H1 (cell line): ENCODE data around the gene LAIR1. TPM values are rescaled to one million over a fixed set of nuclear protein-coding genes. Genes with fewer than 3 reads are reported as not detected.

Experiments used
- CTCF ChIA-PET: fragments of 300-600 bp; sonication (Branson Sonifier 250); formaldehyde crosslinking; loops from one replicate; lab custom pipeline; 2021; ENCODE audit not compliant: partially characterized antibody; lab: Charles Lee
- POLR2A ChIA-PET: fragments of 300-600 bp; sonication (Branson Sonifier 250); formaldehyde crosslinking; loops from one replicate; lab custom pipeline; 2021; ENCODE audit warnings: inconsistent platforms; ENCODE audit not compliant: partially characterized antibody; lab: Charles Lee
- DNase-seq, 2 experiments: peaks; one replicate each; pipeline versions ENCODE4 v3.0.0 to v3.0.0-alpha.2; 2010 to 2022; ENCODE audit warnings: low spot score in 2 of 2, low read depth in 1 of 2, mixed read lengths in 1 of 2
- FAIRE-seq: peaks from 2 replicates; lab custom pipeline; 2011; peaks lifted over from hg19 to GRCh38; lab: Jason Lieb, UNC
- H2AFZ ChIP-seq: 2 replicates; pipeline ENCODE4 v1.8.1; 2012; ENCODE audit warnings: low read length, inconsistent platforms
- H2AK5ac ChIP-seq: 2 replicates; pipeline ENCODE4 v1.6.1; 2013; ENCODE audit warnings: low read depth, low read length
- H2BK120ac ChIP-seq: replicated peaks from 2 replicates; pipeline ENCODE3; 2013; ENCODE audit warnings: low read depth, low read length, inconsistent platforms
- H2BK12ac ChIP-seq: 2 replicates; pipeline ENCODE4 v1.6.1; 2013; ENCODE audit warnings: low read depth, low read length
- H2BK15ac ChIP-seq: 2 replicates; pipeline ENCODE4 v1.6.1; 2013; ENCODE audit warnings: low read length
- H2BK20ac ChIP-seq: 2 replicates; pipeline ENCODE4 v1.6.1; 2013; ENCODE audit warnings: low read length
- H2BK5ac ChIP-seq: 2 replicates; pipeline ENCODE4 v1.6.1; 2013; ENCODE audit warnings: low read depth, low read length
- H3K14ac ChIP-seq: 2 replicates; pipeline ENCODE4 v1.6.1; 2013; ENCODE audit warnings: inconsistent platforms; ENCODE audit not compliant: insufficient read length
- H3K18ac ChIP-seq: 2 replicates; pipeline ENCODE4 v1.6.1; 2013; ENCODE audit warnings: low read length; ENCODE audit errors: extremely low read depth
- H3K23ac ChIP-seq: 2 replicates; pipeline ENCODE4 v1.6.1; 2013; ENCODE audit warnings: inconsistent platforms; ENCODE audit not compliant: insufficient read length
- H3K23me2 ChIP-seq: 2 replicates; pipeline ENCODE4 v1.6.1; 2013; ENCODE audit warnings: low read depth, low read length
- H3K27ac ChIP-seq: 2 replicates; pipeline ENCODE4 v1.6.1; 2011; ENCODE audit warnings: low read depth, low read length, inconsistent platforms
- H3K27me3 ChIP-seq, 4 experiments: replicated peaks in 1 of 4; 1 replicate in 1 of 4; 2 replicates in 3 of 4; pipeline versions ENCODE4 v1.6.1 to v1.8.1; 2011 to 2013; ENCODE audit warnings: low read length in 3 of 4, mild to moderate bottlenecking in 3 of 4, inconsistent platforms in 2 of 4, mixed read lengths in 2 of 4, moderate library complexity in 1 of 4; ENCODE audit not compliant: control insufficient read depth in 3 of 4, insufficient read depth in 3 of 4; ENCODE audit errors: extremely low read depth in 1 of 4
- H3K36me3 ChIP-seq, 4 experiments: 2 replicates each; pipeline versions ENCODE4 v1.6.1 to v1.8.1; 2011 to 2013; ENCODE audit warnings: mild to moderate bottlenecking in 4 of 4, low read length in 3 of 4, moderate library complexity in 2 of 4, control low read depth in 1 of 4, inconsistent platforms in 1 of 4; ENCODE audit not compliant: insufficient read depth in 4 of 4, control insufficient read depth in 2 of 4
- H3K4ac ChIP-seq: replicated peaks from 2 replicates; pipeline ENCODE3; 2013; ENCODE audit warnings: low read length, low read depth, mixed read lengths, inconsistent platforms; ENCODE audit not compliant: insufficient read length
- H3K4me1 ChIP-seq, 4 experiments: replicated peaks in 1 of 4; 1 replicate in 1 of 4; 2 replicates in 3 of 4; pipeline versions ENCODE4 v1.6.1 to v1.8.1; 2011 to 2013; ENCODE audit warnings: low read length in 3 of 4, inconsistent platforms in 2 of 4, mixed read lengths in 1 of 4; ENCODE audit not compliant: insufficient read depth in 4 of 4, control insufficient read depth in 3 of 4
- H3K4me2 ChIP-seq, 2 experiments: 2 replicates each; pipeline versions ENCODE4 v1.6.1 to v1.8.1; 2011 to 2013; ENCODE audit warnings: low read depth in 2 of 2, low read length in 2 of 2, control low read depth in 1 of 2, inconsistent platforms in 1 of 2, mild to moderate bottlenecking in 1 of 2; ENCODE audit not compliant: insufficient read depth in 1 of 2
- H3K4me3 ChIP-seq, 4 experiments: fragments of 200-600, 300-600 bp in 1 of 4; sonication (generic), shearing (Covaris generic), sonication (Bioruptor Twin) in 1 of 4; 2 replicates each; pipeline versions ENCODE4 v1.5.1 to v1.8.1; 2011 to 2016; ENCODE audit warnings: low read length in 4 of 4, low read depth in 3 of 4, control low read depth in 2 of 4, inconsistent platforms in 2 of 4, mild to moderate bottlenecking in 2 of 4, mixed read lengths in 1 of 4, moderate library complexity in 1 of 4; ENCODE audit not compliant: insufficient read depth in 2 of 4; ENCODE audit errors: extremely low read depth in 1 of 4
- H3K56ac ChIP-seq: replicated peaks from 2 replicates; pipeline ENCODE3; 2013; ENCODE audit warnings: low read depth, mild to moderate bottlenecking, mixed read lengths, low read length, inconsistent platforms; ENCODE audit not compliant: insufficient read length
- H3K79me1 ChIP-seq: 2 replicates; pipeline ENCODE4 v1.6.1; 2013; ENCODE audit warnings: low read depth, low read length, control low read depth
- H3K79me2 ChIP-seq, 2 experiments: 2 replicates each; pipeline versions ENCODE4 v1.6.1 to v1.8.1; 2012 to 2013; ENCODE audit warnings: low read length in 2 of 2, mild to moderate bottlenecking in 2 of 2, inconsistent platforms in 1 of 2; ENCODE audit not compliant: insufficient read depth in 2 of 2, control insufficient read depth in 1 of 2
- H3K9ac ChIP-seq, 4 experiments: replicated peaks in 1 of 4; 1 replicate in 1 of 4; 2 replicates in 3 of 4; pipeline versions ENCODE4 v1.6.1 to v1.8.1; 2011 to 2013; ENCODE audit warnings: low read depth in 3 of 4, low read length in 3 of 4, control low read depth in 2 of 4, mild to moderate bottlenecking in 2 of 4, moderate library complexity in 2 of 4, inconsistent platforms in 1 of 4; ENCODE audit errors: extremely low read depth in 1 of 4
- H3K9me3 ChIP-seq, 2 experiments: 2 replicates each; pipeline versions ENCODE4 v1.6.1 to v1.8.1; 2012 to 2013; ENCODE audit warnings: mild to moderate bottlenecking in 2 of 2, moderate library complexity in 2 of 2, control low read depth in 1 of 2, inconsistent platforms in 1 of 2, low read depth in 1 of 2, low read length in 1 of 2, mixed read lengths in 1 of 2; ENCODE audit not compliant: insufficient read depth in 2 of 2
- H4K20me1 ChIP-seq, 2 experiments: replicated peaks in 1 of 2; 2 replicates each; pipeline versions ENCODE3 to v1.8.1; 2011 to 2013; ENCODE audit warnings: inconsistent platforms in 2 of 2, low read length in 2 of 2, mild to moderate bottlenecking in 1 of 2; ENCODE audit not compliant: insufficient read depth in 2 of 2, control insufficient read depth in 1 of 2
- H4K5ac ChIP-seq: 2 replicates; pipeline ENCODE4 v1.6.1; 2013; ENCODE audit warnings: low read length, low read depth, mixed read lengths, inconsistent platforms; ENCODE audit not compliant: insufficient read length
- H4K8ac ChIP-seq: 2 replicates; pipeline ENCODE4 v1.8.0; 2013; ENCODE audit warnings: mild to moderate bottlenecking, moderate library complexity, low read length, inconsistent platforms; ENCODE audit not compliant: insufficient read depth; ENCODE audit errors: extremely low read depth
- H4K91ac ChIP-seq: replicated peaks from 2 replicates; pipeline ENCODE3; 2013; ENCODE audit warnings: low read length, mixed read lengths, inconsistent platforms; ENCODE audit not compliant: insufficient read length
- CTBP2 ChIP-seq: IDR thresholded peaks from 2 replicates; pipeline ENCODE4 v1.7.0; 2011; ENCODE audit warnings: borderline replicate concordance, mild to moderate bottlenecking, moderate library complexity, mixed read lengths, low read length; ENCODE audit not compliant: insufficient read depth, insufficient read length
- EGR1 ChIP-seq: IDR thresholded peaks from 2 replicates; pipeline ENCODE4 v1.6.1; 2011; ENCODE audit warnings: low read depth, low read length, borderline replicate concordance
- EP300 ChIP-seq, 2 experiments: IDR thresholded peaks; 1 replicate in 1 of 2; 2 replicates in 1 of 2; pipeline ENCODE4 v1.6.1; 2011 to 2012; ENCODE audit warnings: low read depth in 2 of 2, low read length in 2 of 2, mild to moderate bottlenecking in 2 of 2, borderline replicate concordance in 1 of 2, inconsistent platforms in 1 of 2, moderate library complexity in 1 of 2
- JUND ChIP-seq: IDR thresholded peaks from 2 replicates; pipeline ENCODE4 v1.6.1; 2011; ENCODE audit warnings: mild to moderate bottlenecking, improper control_type of control experiment, low read length
- RFX5 ChIP-seq: IDR thresholded peaks from 2 replicates; pipeline ENCODE4 v1.6.1; 2011; ENCODE audit warnings: low read depth, low read length, improper control_type of control experiment, borderline replicate concordance
- USF2 ChIP-seq: IDR thresholded peaks from 2 replicates; pipeline ENCODE4 v1.6.1; 2011; ENCODE audit warnings: low read length, improper control_type of control experiment
- WGBS, 2 experiments: shearing (Covaris generic) in 1 of 2; methylation state at CpG; one replicate each; pipeline versions ENCODE4 v1.1.6 to v1.1.7; 2013 to 2015; ENCODE audit warnings: low lambda C conversion rate in 2 of 2, mixed read lengths in 2 of 2, inconsistent platforms in 1 of 2, low coverage in 1 of 2, missing lambda C conversion rate in 1 of 2; ENCODE audit not compliant: insufficient replicate concordance in 2 of 2, insufficient coverage in 1 of 2, insufficient read length in 1 of 2; ENCODE audit errors: extremely low coverage in 1 of 2, missing lambda C conversion rate in 1 of 2; 5-methylcytosine and 5-hydroxymethylcytosine counted together
- polyA plus RNA-seq, 7 experiments: library from polyadenylated mRNA; depleted of rRNA in 3 of 7; stranded (reverse) in 5 of 7; unstranded in 2 of 7; fragments of >200 nt in 5 of 7; fragments of 200-250 nt in 2 of 7; gene quantifications; 1 replicate in 5 of 7; 2 replicates in 1 of 7; 4 replicates in 1 of 7; pipeline versions ENCODE4 v1.2.1 to v1.2.3, GENCODE V29; 2011 to 2013; ENCODE audit warnings: missing spikeins in 2 of 7, mixed read lengths in 2 of 7
- total RNA-seq: library from RNA; stranded (reverse); fragmentation: NEBNext Ultra II Directional; extraction: Animal tissue kit (Norgen Biotek cat#: 25700); gene quantifications from 2 replicates; pipeline ENCODE4 v1.2.1, GENCODE V29; 2021

The LAIR1 gene
- total and polyA plus RNA-seq, 2 of the 8 experiments (the other 6 are each of a cell fraction or from before 2014, with no cell fraction given), result 0.18 TPM; not detected in 1

GRCh38 chr19:54352546-54352945, 12.2 kb downstream of the LAIR1 start:
- no peaks in the 10 kb centered on the region for H3K79me2 ChIP-seq
- TF ChIP-seq USF2 (no peak), JUND (no peak), EP300 (IDR thresholded peaks at IDR 0.05; ENCODE audit: borderline replicate concordance in 1 of 2, low read depth in 2 of 2, low read length in 2 of 2) (no peak), EGR1 (no peak), CTBP2 (no peak), RFX5 (no peak)
- TF ChIP-seq, all 59 proteins: peak for 0
- Histone ChIP-seq H3K23me2 (no peaks in the 10 kb centered on the region), H3K9ac (no peak overlapping the region), H3K4me1 (no peaks in the 10 kb centered on the region), H4K8ac (no peak overlapping the region), H3K36me3 (no peaks in the 10 kb centered on the region), H4K91ac (no peak overlapping the region), H2AK5ac (no peak overlapping the region), H3K4me3 (no peak overlapping the region), H3K27ac (no peak overlapping the region), H3K14ac (no peak overlapping the region), H3K79me1 (no peaks in the 10 kb centered on the region), H2AFZ (no peak overlapping the region), H2BK20ac (no peak overlapping the region), H3K9me3 (no peaks in the 10 kb centered on the region), H3K4ac (peak overlapping the region; percentile 39), H3K4me2 (no peak overlapping the region), H3K56ac (no peak overlapping the region), H2BK120ac (no peak overlapping the region), H4K20me1 (no peaks in the 10 kb centered on the region), H2BK15ac (no peak overlapping the region), H3K23ac (no peak overlapping the region), H4K5ac (no peak overlapping the region), H3K18ac (no peak overlapping the region), H3K27me3 (no peaks in the 10 kb centered on the region), H2BK12ac (no peak overlapping the region), H2BK5ac (no peak overlapping the region)
- no peak for FAIRE-seq
- no peak for DNase-seq
- POLR2A ChIA-PET, result no interaction called here
- 59% methylated on average over 3 of the region's 3 CpGs; no CpG with 5 or more reads in 1 of the 2 experiments for WGBS, 2 experiments
- CTCF ChIA-PET, result interaction anchor here (0.7 to 5.2 kb wide), 6 partner anchors 9 to 86 kb away, joined by 3 to 57 read pairs (median 4); no protein-coding TSS in a partner anchor
